Neural crest cell (in vitro differentiated cells): ENCODE results near the gene PTH1R. TPM values are rescaled to one million over a fixed set of nuclear protein-coding genes. Genes with fewer than 3 reads are reported as not detected.

ENCODE experiments used
- DNase-seq: peaks from one replicate; pipeline ENCODE4 v3.0.0; 2021; ENCODE audit warnings: low read depth, mixed read lengths, low spot score
- H3K27ac Mint-ChIP-seq: one replicate; pipeline ENCODE4 v1.8.0; 2021; ENCODE audit warnings: mild to moderate bottlenecking, mixed read lengths; ENCODE audit not compliant: unreplicated experiment
- H3K27me3 Mint-ChIP-seq: 2 replicates; pipeline ENCODE4 v1.8.0; 2021; ENCODE audit warnings: low read depth, mild to moderate bottlenecking, mixed read lengths
- H3K36me3 Mint-ChIP-seq: 2 replicates; pipeline ENCODE4 v1.8.0; 2021; ENCODE audit warnings: low read depth, mild to moderate bottlenecking, mixed read lengths
- H3K4me1 Mint-ChIP-seq: 2 replicates; pipeline ENCODE4 v1.8.0; 2021; ENCODE audit warnings: mixed read lengths
- H3K4me3 Mint-ChIP-seq: one replicate; pipeline ENCODE4 v1.8.0; 2021; ENCODE audit warnings: mild to moderate bottlenecking, mixed read lengths
- H3K9me3 Mint-ChIP-seq: 2 replicates; pipeline ENCODE4 v1.8.0; 2021; ENCODE audit warnings: mixed read lengths
- CTCF ChIP-seq: fragments of 200-600 bp; sonication (generic); conservative IDR thresholded peaks from 2 replicates; pipeline ENCODE4 v1.5.0; 2021; ENCODE audit warnings: antibody characterized with exemption, mild to moderate bottlenecking
- total RNA-seq: library from RNA; stranded (reverse); gene quantifications from 2 replicates; pipeline ENCODE4 v1.2.1, GENCODE V29; 2021

Gene PTH1R
- total RNA-seq, 1 donor from 2014 or later, result 0.14 TPM

GRCh38 chr3:46935989-46936558 lies 58.6 kb downstream of the PTH1R start:
- no peak for DNase-seq
- Mint-ChIP-seq H3K9me3 (no peaks in the 10 kb centered on the region), H3K4me3 (no peak overlapping the region), H3K4me1 (peaks cover 22% of the 10 kb centered on the region), H3K36me3 (no peaks in the 10 kb centered on the region), H3K27me3 (no peaks in the 10 kb centered on the region), H3K27ac (peak overlapping the region; percentile 91)
- TF ChIP-seq CTCF, result no peak

- Mint-ChIP-seq H3K36me3 (no peaks in the 10 kb centered on the region), H3K27ac (no peak overlapping the region), H3K4me1 (peaks cover 18% of the 10 kb centered on the region), H3K27me3 (no peaks in the 10 kb centered on the region), H3K4me3 (no peak overlapping the region), H3K9me3 (no peaks in the 10 kb centered on the region)
- no peak for DNase-seq
- TF ChIP-seq CTCF, result no peak
Measured at GRCh38 chr3:46936733-46937250, 59.3 kb downstream of the PTH1R start.

GRCh38 chr3:46938118-46938517 lies 60.6 kb downstream of the PTH1R start:
- no peaks in the 10 kb centered on the region for H3K9me3 Mint-ChIP-seq
- H3K4me1 Mint-ChIP-seq, result peaks cover 11% of the 10 kb centered on the region
- TF ChIP-seq CTCF, result no peak
- H3K27ac Mint-ChIP-seq, result no peak overlapping the region
- H3K27me3 Mint-ChIP-seq, result no peaks in the 10 kb centered on the region
- no peak overlapping the region for H3K4me3 Mint-ChIP-seq
- DNase-seq, result no peak
- no peaks in the 10 kb centered on the region for H3K36me3 Mint-ChIP-seq

GRCh38 chr3:46939578-46940445 lies 62.3 kb downstream of the PTH1R start:
- H3K27ac Mint-ChIP-seq, result peak overlapping the region; percentile 15
- H3K4me3 Mint-ChIP-seq, result no peak overlapping the region
- H3K36me3 Mint-ChIP-seq, result no peaks in the 10 kb centered on the region
- no peak for TF ChIP-seq CTCF
- DNase-seq, result no peak
- H3K9me3 Mint-ChIP-seq, result no peaks in the 10 kb centered on the region
- no peaks in the 10 kb centered on the region for H3K27me3 Mint-ChIP-seq
- H3K4me1 Mint-ChIP-seq, result peaks cover 24% of the 10 kb centered on the region

- Mint-ChIP-seq H3K4me1 (peaks cover 15% of the 10 kb centered on the region), H3K27ac (no peak overlapping the region), H3K4me3 (no peak overlapping the region), H3K36me3 (peaks cover 8% of the 10 kb centered on the region), H3K27me3 (no peaks in the 10 kb centered on the region), H3K9me3 (no peaks in the 10 kb centered on the region)
- TF ChIP-seq CTCF, result no peak
- no peak for DNase-seq
Measured at GRCh38 chr3:46942076-46942475, 64.6 kb downstream of the PTH1R start.
